ENCODE measurements around the gene MAGEA4.

Gene MAGEA4

DNA sequence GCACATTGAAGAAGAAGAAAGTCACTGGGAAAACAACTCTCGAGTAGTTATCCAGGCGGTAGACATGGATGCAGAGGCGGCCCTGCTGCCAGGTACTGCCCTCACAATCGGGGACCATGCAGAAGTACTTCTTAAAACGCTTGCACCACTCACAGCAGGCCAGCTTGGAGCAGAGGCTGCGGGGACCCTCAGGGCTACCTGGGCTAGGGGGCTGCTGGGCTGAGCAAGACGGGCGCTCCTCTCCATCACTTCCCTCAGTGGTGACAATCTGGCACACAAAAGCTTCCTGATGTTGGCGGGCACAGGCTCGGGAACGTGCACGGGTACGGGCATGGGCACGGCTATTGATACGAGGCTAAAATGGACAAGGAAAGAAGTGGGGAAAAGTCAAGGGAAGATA, 42.0 kb downstream of the MAGEA4 start:
- TF ChIP-seq CTCF (IDR thresholded peaks at IDR 0.05; ENCODE audit: extremely low read depth, insufficient read depth, missing control alignments), result no peak
- DNase-seq (ENCODE audit: low spot score), result no peak
- in situ Hi-C loops (cut with MboI; ENCODE audit: low pct_unique_long_range_greater_than_20kb, low sequenced_read_pairs, unreplicated experiment), result no loop called here

DNA sequence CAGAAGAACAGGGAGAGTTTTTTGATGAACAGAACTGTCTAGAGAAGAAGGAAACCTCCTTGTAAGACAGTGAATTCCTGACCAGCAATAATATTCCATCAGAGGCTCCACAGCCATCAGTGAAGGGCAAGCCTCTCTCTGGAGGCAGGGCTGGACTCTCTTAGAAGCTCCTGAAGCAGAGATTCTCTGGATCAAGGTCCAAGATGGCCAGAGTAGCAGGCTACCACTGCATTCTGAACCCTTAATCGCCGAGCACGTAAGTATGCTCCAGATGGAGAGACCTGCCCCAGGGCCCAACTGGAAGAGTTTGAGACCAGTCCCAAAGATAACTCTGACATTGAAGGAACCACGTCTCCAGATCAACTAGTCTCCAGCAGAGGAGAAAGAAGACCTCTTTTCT, 45.4 kb downstream of the MAGEA4 start:
- in situ Hi-C loops (cut with MboI; ENCODE audit: low pct_unique_long_range_greater_than_20kb, low sequenced_read_pairs, unreplicated experiment), result no loop called here

DNA sequence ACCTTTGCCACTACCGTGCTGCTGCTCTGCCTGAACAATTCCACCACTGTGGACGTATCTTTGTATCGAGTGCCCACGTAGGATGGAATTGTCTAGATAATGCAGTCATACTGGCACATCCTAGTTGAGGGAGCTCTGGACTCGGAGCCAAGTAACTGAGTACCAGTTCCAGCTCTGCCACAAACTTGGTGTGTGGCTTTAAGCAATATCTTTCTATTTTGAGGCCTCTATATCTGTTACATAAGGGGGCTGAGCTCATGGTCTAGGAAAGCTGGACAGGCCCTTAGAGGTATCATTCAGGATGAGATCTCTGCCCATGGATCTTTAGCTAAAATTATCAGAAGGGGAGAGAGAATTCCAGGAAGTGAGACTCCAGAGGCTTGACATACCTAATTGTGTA, 49.3 kb downstream of the MAGEA4 start:
- no peak for TF ChIP-seq CTCF (IDR thresholded peaks at IDR 0.05; ENCODE audit: extremely low read depth, insufficient read depth, missing control alignments)
- in situ Hi-C loops (cut with MboI; ENCODE audit: low pct_unique_long_range_greater_than_20kb, low sequenced_read_pairs, unreplicated experiment), result no loop called here
- no peak for DNase-seq (ENCODE audit: low spot score)

More for the DNA sequence above, 45.4 kb downstream of the MAGEA4 start:
- no peak for DNase-seq (ENCODE audit: low spot score)
- no peak for TF ChIP-seq CTCF (IDR thresholded peaks at IDR 0.05; ENCODE audit: extremely low read depth, insufficient read depth, missing control alignments)

GRCh38 chrX:151966236-151966635, 53.5 kb downstream of the MAGEA4 start:
- TF ChIP-seq CTCF (IDR thresholded peaks at IDR 0.05; ENCODE audit: extremely low read depth, insufficient read depth, missing control alignments), result no peak
- DNase-seq (ENCODE audit: low spot score), result no peak
- in situ Hi-C loops (cut with MboI; ENCODE audit: low pct_unique_long_range_greater_than_20kb, low sequenced_read_pairs, unreplicated experiment), result no loop called here

GRCh38 chrX:151970027-151970426, 57.3 kb downstream of the MAGEA4 start:
- in situ Hi-C loops (cut with MboI; ENCODE audit: low pct_unique_long_range_greater_than_20kb, low sequenced_read_pairs, unreplicated experiment), result no loop called here
- TF ChIP-seq CTCF (IDR thresholded peaks at IDR 0.05; ENCODE audit: extremely low read depth, insufficient read depth, missing control alignments), result no peak
- DNase-seq (ENCODE audit: low spot score), result no peak

DNA sequence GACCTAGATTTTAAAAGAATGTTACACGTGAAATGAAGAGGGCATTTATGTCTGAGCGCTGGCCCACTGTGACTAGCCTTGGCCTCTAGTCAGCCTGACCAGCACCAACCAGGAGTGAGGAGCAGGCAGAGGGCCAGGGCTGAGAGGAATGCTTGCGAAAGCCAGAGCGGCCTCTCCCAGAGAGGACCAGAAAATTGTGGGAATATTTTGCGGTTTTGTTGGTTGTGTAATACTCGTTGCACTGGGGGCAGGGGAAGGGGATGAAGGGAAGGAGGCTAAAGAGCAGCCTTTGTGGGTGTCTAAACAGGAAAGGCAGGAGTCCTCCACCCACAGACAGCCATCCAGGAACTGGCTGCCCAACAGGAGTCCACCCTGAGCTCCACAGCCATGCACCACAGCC, 58.0 kb downstream of the MAGEA4 start:
- no peak for TF ChIP-seq CTCF (IDR thresholded peaks at IDR 0.05; ENCODE audit: extremely low read depth, insufficient read depth, missing control alignments)
- in situ Hi-C loops (cut with MboI; ENCODE audit: low pct_unique_long_range_greater_than_20kb, low sequenced_read_pairs, unreplicated experiment), result no loop called here
- no peak for DNase-seq (ENCODE audit: low spot score)

GRCh38 chrX:151973060-151973661, 60.5 kb downstream of the MAGEA4 start:
- no peak for DNase-seq (ENCODE audit: low spot score)
- in situ Hi-C loops (cut with MboI; ENCODE audit: low pct_unique_long_range_greater_than_20kb, low sequenced_read_pairs, unreplicated experiment), result no loop called here
- no peak for TF ChIP-seq CTCF (IDR thresholded peaks at IDR 0.05; ENCODE audit: extremely low read depth, insufficient read depth, missing control alignments)

All from GM13977 (cell line).